ENCODE data around the gene DOCK1. TPM values are rescaled to one million over a fixed set of nuclear protein-coding genes. Genes with fewer than 3 reads are reported as not detected.

The DOCK1 gene
- total and polyA plus RNA-seq, 2 donors from 2014 or later = 15.8 to 81.7 TPM

GRCh38 chr10:127468632-127469031 lies 563.4 kb downstream of the DOCK1 start:
- TF ChIP-seq, protein P1, sequence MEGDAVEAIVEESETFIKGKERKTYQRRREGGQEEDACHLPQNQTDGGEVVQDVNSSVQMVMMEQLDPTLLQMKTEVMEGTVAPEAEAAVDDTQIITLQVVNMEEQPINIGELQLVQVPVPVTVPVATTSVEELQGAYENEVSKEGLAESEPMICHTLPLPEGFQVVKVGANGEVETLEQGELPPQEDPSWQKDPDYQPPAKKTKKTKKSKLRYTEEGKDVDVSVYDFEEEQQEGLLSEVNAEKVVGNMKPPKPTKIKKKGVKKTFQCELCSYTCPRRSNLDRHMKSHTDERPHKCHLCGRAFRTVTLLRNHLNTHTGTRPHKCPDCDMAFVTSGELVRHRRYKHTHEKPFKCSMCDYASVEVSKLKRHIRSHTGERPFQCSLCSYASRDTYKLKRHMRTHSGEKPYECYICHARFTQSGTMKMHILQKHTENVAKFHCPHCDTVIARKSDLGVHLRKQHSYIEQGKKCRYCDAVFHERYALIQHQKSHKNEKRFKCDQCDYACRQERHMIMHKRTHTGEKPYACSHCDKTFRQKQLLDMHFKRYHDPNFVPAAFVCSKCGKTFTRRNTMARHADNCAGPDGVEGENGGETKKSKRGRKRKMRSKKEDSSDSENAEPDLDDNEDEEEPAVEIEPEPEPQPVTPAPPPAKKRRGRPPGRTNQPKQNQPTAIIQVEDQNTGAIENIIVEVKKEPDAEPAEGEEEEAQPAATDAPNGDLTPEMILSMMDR (IDR thresholded peaks at IDR 0.05; ENCODE audit: borderline replicate concordance, extremely low read depth, insufficient read depth) = no peak
- no peak for FAIRE-seq

GRCh38 chr10:127470911-127471310 lies 565.7 kb downstream of the DOCK1 start:
- Histone ChIP-seq H3K4me1 (ENCODE audit: control insufficient read depth in 2 of 3, insufficient read depth in 2 of 3, low read depth in 1 of 3, low read length in 3 of 3) (no peaks in the 10 kb centered on the region), H3K9me3 (ENCODE audit: control insufficient read depth in 2 of 3, insufficient read depth in 1 of 3, low read length in 3 of 3) (no peaks in the 10 kb centered on the region), H3K27ac (ENCODE audit: low read depth in 2 of 2, low read length in 2 of 2) (no peak overlapping the region), H3K36me3 (ENCODE audit: control insufficient read depth in 2 of 3, insufficient read depth in 3 of 3, low read length in 3 of 3) (no peaks in the 10 kb centered on the region), H3K27me3 (ENCODE audit: control insufficient read depth, insufficient read depth, low read length) (no peaks in the 10 kb centered on the region), H3K9ac (ENCODE audit: low read length in 3 of 3) (no peak overlapping the region), H3K4me3 (ENCODE audit: low read length in 3 of 3) (no peak overlapping the region)
- TF ChIP-seq, protein P1 (IDR thresholded peaks at IDR 0.05; ENCODE audit: borderline replicate concordance, extremely low read depth, insufficient read depth) = no peak
- no peak for DNase-seq
- intact Hi-C loops (cut with DNase I) = no loop called here
- no peak for FAIRE-seq

More at GRCh38 chr10:127468632-127469031, 563.4 kb downstream of the DOCK1 start:
- no peaks in the 10 kb centered on the region for H3K4me1 ChIP-seq (ENCODE audit: control insufficient read depth in 2 of 3, insufficient read depth in 2 of 3, low read depth in 1 of 3, low read length in 3 of 3)
- no peaks in the 10 kb centered on the region for H3K27me3 ChIP-seq (ENCODE audit: control insufficient read depth, insufficient read depth, low read length)
- H3K9me3 ChIP-seq (ENCODE audit: control insufficient read depth in 2 of 3, insufficient read depth in 1 of 3, low read length in 3 of 3) = no peaks in the 10 kb centered on the region
- no peak overlapping the region for H3K27ac ChIP-seq (ENCODE audit: low read depth in 2 of 2, low read length in 2 of 2)
- H3K9ac ChIP-seq (ENCODE audit: low read length in 3 of 3) = no peak overlapping the region
- no peaks in the 10 kb centered on the region for H3K36me3 ChIP-seq (ENCODE audit: control insufficient read depth in 2 of 3, insufficient read depth in 3 of 3, low read length in 3 of 3)
- no peak overlapping the region for H3K4me3 ChIP-seq (ENCODE audit: low read length in 3 of 3)
- intact Hi-C loops (cut with DNase I) = no loop called here
- no peak for DNase-seq

- intact Hi-C loops (cut with DNase I) = no loop called here
- Histone ChIP-seq H3K27me3 (ENCODE audit: control insufficient read depth, insufficient read depth, low read length) (no peaks in the 10 kb centered on the region), H3K9ac (ENCODE audit: low read length in 3 of 3) (no peak overlapping the region), H3K4me3 (ENCODE audit: low read length in 3 of 3) (no peak overlapping the region), H3K36me3 (ENCODE audit: control insufficient read depth in 2 of 3, insufficient read depth in 3 of 3, low read length in 3 of 3) (no peaks in the 10 kb centered on the region), H3K27ac (ENCODE audit: low read depth in 2 of 2, low read length in 2 of 2) (no peak overlapping the region), H3K4me1 (ENCODE audit: control insufficient read depth in 2 of 3, insufficient read depth in 2 of 3, low read depth in 1 of 3, low read length in 3 of 3) (no peaks in the 10 kb centered on the region), H3K9me3 (ENCODE audit: control insufficient read depth in 2 of 3, insufficient read depth in 1 of 3, low read length in 3 of 3) (no peaks in the 10 kb centered on the region)
- no peak for FAIRE-seq
- TF ChIP-seq, protein P1 (IDR thresholded peaks at IDR 0.05; ENCODE audit: borderline replicate concordance, extremely low read depth, insufficient read depth) = no peak
- DNase-seq = no peak
These were observed 567.7 kb downstream of the DOCK1 start for GRCh38 chr10:127472976-127473375.

DNA sequence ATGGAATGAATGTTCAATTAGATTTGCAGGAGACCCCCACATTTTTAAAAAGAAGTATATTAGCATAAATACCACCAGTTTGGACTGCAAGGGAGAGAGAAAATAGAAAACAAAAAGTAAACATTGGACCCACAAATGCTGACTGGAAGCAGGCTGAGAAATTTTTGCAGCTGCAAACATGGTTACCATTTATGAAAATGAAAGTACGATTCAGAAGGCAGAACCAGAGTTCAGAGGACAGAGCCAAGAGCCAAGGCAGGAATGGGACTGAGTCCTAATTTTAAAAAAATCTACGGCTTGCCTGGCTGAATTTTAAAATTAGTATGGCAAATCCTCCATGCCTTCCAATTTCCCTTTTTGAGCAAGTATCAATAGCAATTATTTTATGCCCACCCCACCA lies 569.3 kb downstream of the DOCK1 start:
- H3K9me3 ChIP-seq (ENCODE audit: control insufficient read depth in 2 of 3, insufficient read depth in 1 of 3, low read length in 3 of 3) = no peaks in the 10 kb centered on the region
- no peak overlapping the region for H3K27ac ChIP-seq (ENCODE audit: low read depth in 2 of 2, low read length in 2 of 2)
- no peaks in the 10 kb centered on the region for H3K36me3 ChIP-seq (ENCODE audit: control insufficient read depth in 2 of 3, insufficient read depth in 3 of 3, low read length in 3 of 3)
- FAIRE-seq (no peak), DNase-seq (no peak)
- intact Hi-C loops (cut with DNase I) = no loop called here
- H3K9ac ChIP-seq (ENCODE audit: low read length in 3 of 3) = no peak overlapping the region
- H3K27me3 ChIP-seq (ENCODE audit: control insufficient read depth, insufficient read depth, low read length) = no peaks in the 10 kb centered on the region
- H3K4me3 ChIP-seq (ENCODE audit: low read length in 3 of 3) = no peak overlapping the region
- TF ChIP-seq, protein P1 (IDR thresholded peaks at IDR 0.05; ENCODE audit: borderline replicate concordance, extremely low read depth, insufficient read depth) = no peak
- H3K4me1 ChIP-seq (ENCODE audit: control insufficient read depth in 2 of 3, insufficient read depth in 2 of 3, low read depth in 1 of 3, low read length in 3 of 3) = no peaks in the 10 kb centered on the region
